H9 (cell line): ENCODE data around the gene WRAP73. TPM values are rescaled to one million over a fixed set of nuclear protein-coding genes. Genes with fewer than 3 reads are reported as not detected.

Experiments used
- DNase-seq: peaks from one replicate; pipeline ENCODE4 v3.0.0-alpha.2; 2017
- H2AFZ ChIP-seq: one replicate; pipeline ENCODE4 v1.6.1; 2013; ENCODE audit warnings: mild to moderate bottlenecking, low read length, control low read depth, moderate library complexity
- H2AK5ac ChIP-seq: 2 replicates; pipeline ENCODE4 v1.6.1; 2013; ENCODE audit warnings: low read length, control low read depth, mixed read lengths; ENCODE audit not compliant: insufficient read length
- H2BK120ac ChIP-seq: one replicate; pipeline ENCODE4 v1.6.1; 2013; ENCODE audit warnings: low read depth, mild to moderate bottlenecking, low read length, control low read depth, inconsistent platforms; ENCODE audit not compliant: poor library complexity, severe bottlenecking
- H2BK12ac ChIP-seq: 2 replicates; pipeline ENCODE4 v1.6.1; 2013; ENCODE audit warnings: low read length, control low read depth, mixed read lengths, low read depth; ENCODE audit not compliant: insufficient read length
- H2BK15ac ChIP-seq: 2 replicates; pipeline ENCODE4 v1.6.1; 2013; ENCODE audit warnings: low read depth, low read length, control low read depth
- H2BK20ac ChIP-seq: one replicate; pipeline ENCODE4 v1.6.1; 2013; ENCODE audit warnings: low read depth, mild to moderate bottlenecking, low read length, control low read depth, inconsistent platforms; ENCODE audit not compliant: poor library complexity, severe bottlenecking
- H2BK5ac ChIP-seq: 2 replicates; pipeline ENCODE4 v1.6.1; 2013; ENCODE audit warnings: low read length, control low read depth, mixed read lengths; ENCODE audit not compliant: insufficient read length
- H3K14ac ChIP-seq: 2 replicates; pipeline ENCODE4 v1.6.1; 2013; ENCODE audit warnings: low read length, control low read depth; ENCODE audit not compliant: insufficient read depth
- H3K18ac ChIP-seq: 2 replicates; pipeline ENCODE4 v1.6.1; 2013; ENCODE audit warnings: low read depth, mild to moderate bottlenecking, mixed read lengths, low read length, control low read depth; ENCODE audit not compliant: insufficient read length
- H3K23ac ChIP-seq: 2 replicates; pipeline ENCODE4 v1.6.1; 2013; ENCODE audit warnings: low read length, control low read depth, mixed read lengths, low read depth; ENCODE audit not compliant: insufficient read length
- H3K23me2 ChIP-seq: 2 replicates; pipeline ENCODE4 v1.6.1; 2013; ENCODE audit warnings: low read depth, mild to moderate bottlenecking, mixed read lengths, low read length, control low read depth; ENCODE audit not compliant: insufficient read length, poor library complexity, severe bottlenecking
- H3K27ac ChIP-seq: 2 replicates; pipeline ENCODE4 v1.5.1; 2013; ENCODE audit warnings: low read length, control low read depth, mixed read lengths, low read depth; ENCODE audit not compliant: insufficient read length
- H3K27me3 ChIP-seq: 2 replicates; pipeline ENCODE4 v1.6.1; 2013; ENCODE audit warnings: low read length, control low read depth, inconsistent platforms; ENCODE audit not compliant: insufficient read depth
- H3K4ac ChIP-seq: 2 replicates; pipeline ENCODE4 v1.6.1; 2013; ENCODE audit warnings: low read depth, mild to moderate bottlenecking, control low read depth, inconsistent platforms, low read length, moderate library complexity
- H3K4me1 ChIP-seq: 2 replicates; pipeline ENCODE4 v1.6.1; 2013; ENCODE audit warnings: low read length, control low read depth, inconsistent platforms; ENCODE audit not compliant: insufficient read depth
- H3K4me2 ChIP-seq: 2 replicates; pipeline ENCODE4 v1.6.1; 2013; ENCODE audit warnings: low read length, control low read depth, mixed read lengths; ENCODE audit not compliant: insufficient read length, insufficient read depth
- H3K56ac ChIP-seq: 2 replicates; pipeline ENCODE4 v1.6.1; 2013; ENCODE audit warnings: low read depth, mild to moderate bottlenecking, mixed read lengths, low read length, control low read depth; ENCODE audit not compliant: insufficient read length
- H3K79me1 ChIP-seq: 2 replicates; pipeline ENCODE4 v1.6.1; 2013; ENCODE audit warnings: low read depth, mild to moderate bottlenecking, moderate library complexity, low read length, control low read depth, inconsistent platforms; ENCODE audit not compliant: insufficient read depth, poor library complexity, severe bottlenecking
- H3K79me2 ChIP-seq: 2 replicates; pipeline ENCODE4 v1.6.1; 2013; ENCODE audit warnings: low read length, control low read depth, inconsistent platforms; ENCODE audit not compliant: insufficient read depth
- H3K9ac ChIP-seq: 2 replicates; pipeline ENCODE4 v1.6.1; 2013; ENCODE audit warnings: low read length, control low read depth, mixed read lengths; ENCODE audit not compliant: insufficient read length; ENCODE audit errors: extremely low read depth
- H3K9me3 ChIP-seq: one replicate; pipeline ENCODE4 v1.6.1; 2013; ENCODE audit warnings: low read depth, low read length, inconsistent platforms; ENCODE audit not compliant: control insufficient read depth
- H3T11ph ChIP-seq: one replicate; pipeline ENCODE4 v1.6.1; 2013; ENCODE audit warnings: mild to moderate bottlenecking, low read length, control low read depth, inconsistent platforms
- H4K20me1 ChIP-seq: one replicate; pipeline ENCODE4 v1.6.1; 2013; ENCODE audit not compliant: control insufficient read depth, insufficient read length, insufficient read depth
- H4K5ac ChIP-seq: 2 replicates; pipeline ENCODE4 v1.6.1; 2013; ENCODE audit warnings: low read depth, mild to moderate bottlenecking, mixed read lengths, low read length, control low read depth; ENCODE audit not compliant: insufficient read length
- H4K8ac ChIP-seq: replicated peaks from 2 replicates; pipeline ENCODE4 v1.6.1; 2013; ENCODE audit warnings: low read length, control low read depth, mixed read lengths, low read depth; ENCODE audit not compliant: insufficient read length
- H4K91ac ChIP-seq: 2 replicates; pipeline ENCODE4 v1.6.1; 2013; ENCODE audit warnings: low read depth, mild to moderate bottlenecking, moderate library complexity, mixed read lengths, low read length, control low read depth; ENCODE audit not compliant: insufficient read length
- H3K27ac Mint-ChIP-seq, 3 experiments: 2 replicates in 2 of 3; 3 replicates in 1 of 3; pipeline ENCODE4 v1.8.0; 2020 to 2021; ENCODE audit warnings: mixed read lengths in 3 of 3, mild to moderate bottlenecking in 1 of 3, moderate library complexity in 1 of 3
- H3K27me3 Mint-ChIP-seq: 2 replicates; pipeline ENCODE4 v1.8.0; 2021; ENCODE audit warnings: low read depth, mild to moderate bottlenecking, moderate library complexity, mixed read lengths
- H3K36me3 Mint-ChIP-seq, 3 experiments: 2 replicates in 2 of 3; 3 replicates in 1 of 3; pipeline ENCODE4 v1.8.0; 2020 to 2021; ENCODE audit warnings: low read depth in 3 of 3, mixed read lengths in 3 of 3; ENCODE audit not compliant: insufficient read depth in 1 of 3
- H3K4me1 Mint-ChIP-seq, 2 experiments: 2 replicates each; pipeline ENCODE4 v1.8.0; 2020; ENCODE audit warnings: mixed read lengths in 2 of 2
- H3K4me3 Mint-ChIP-seq, 2 experiments: 2 replicates in 1 of 2; 3 replicates in 1 of 2; pipeline ENCODE4 v1.8.0; 2020 to 2021; ENCODE audit warnings: mild to moderate bottlenecking in 2 of 2, mixed read lengths in 2 of 2, moderate library complexity in 1 of 2
- H3K9me3 Mint-ChIP-seq, 2 experiments: 2 replicates in 1 of 2; 3 replicates in 1 of 2; pipeline ENCODE4 v1.8.0; 2020; ENCODE audit warnings: mild to moderate bottlenecking in 2 of 2, mixed read lengths in 2 of 2, moderate library complexity in 1 of 2
- CTCF ChIP-seq: fragments of 200-600 bp; sonication (generic); conservative IDR thresholded peaks from 3 replicates; pipeline ENCODE4 v1.8.0; 2021; ENCODE audit warnings: antibody characterized with exemption, mild to moderate bottlenecking
- WGBS: extraction: QIAGEN DNeasy Blood & Tissue Kit; methylation state at CpG from one replicate; pipeline ENCODE4 v1.1.7; 2013; ENCODE audit warnings: missing lambda C conversion rate, low lambda C conversion rate, mixed read lengths; ENCODE audit not compliant: insufficient read length; ENCODE audit errors: extremely low coverage; 5-methylcytosine and 5-hydroxymethylcytosine counted together
- total RNA-seq: library from RNA; stranded (reverse); gene quantifications from 2 replicates; pipeline ENCODE4 v1.2.1, GENCODE V29; 2021

The WRAP73 gene
- total RNA-seq, 1 experiment from 2014 or later: 28.4 TPM

GRCh38 chr1:3683197-3683596 lies 33.3 kb upstream of the WRAP73 start:
- Histone ChIP-seq H4K5ac (no peak overlapping the region), H3K79me1 (no peaks in the 10 kb centered on the region), H3K9me3 (no peaks in the 10 kb centered on the region), H3K56ac (no peak overlapping the region), H3K27ac (no peak overlapping the region), H3K4me2 (no peak overlapping the region), H2BK20ac (no peak overlapping the region), H3K18ac (no peak overlapping the region), H4K91ac (no peak overlapping the region), H3K14ac (no peak overlapping the region), H2BK5ac (no peak overlapping the region), H3K4me1 (peaks cover 3% of the 10 kb centered on the region; the same call in 1 of the 2 replicates), H4K8ac (no peak overlapping the region), H2BK120ac (no peak overlapping the region), H3K23me2 (no peaks in the 10 kb centered on the region), H2BK12ac (no peak overlapping the region), H3K23ac (no peak overlapping the region), H3K9ac (no peak overlapping the region), H3K79me2 (no peaks in the 10 kb centered on the region), H3T11ph (no peak overlapping the region), H2AK5ac (no peak overlapping the region), H2BK15ac (no peak overlapping the region), H3K4ac (no peak overlapping the region), H4K20me1 (no peaks in the 10 kb centered on the region), H2AFZ (no peak overlapping the region), H3K27me3 (peaks cover 4% of the 10 kb centered on the region; the same call in 1 of the 2 replicates)
- Mint-ChIP-seq H3K4me3 (peak overlapping the region in 1 of 2 experiments; percentile 38; a peak in 1 of 5 replicates), H3K36me3 (peaks cover 0 to 17% (median 6%) of the 10 kb centered on the region in 3 experiments; a peak in 4 of 7 replicates), H3K9me3 (peaks cover 0 to 4% of the 10 kb centered on the region in 2 experiments; a peak in 2 of 5 replicates), H3K4me1 (peaks cover 10 to 26% of the 10 kb centered on the region in 2 experiments), H3K27ac (no peak overlapping the region), H3K27me3 (peaks cover 28% of the 10 kb centered on the region)
- DNase-seq: no peak
- WGBS: no CpG with 5 or more reads among the region's 1 CpG
- no peak for TF ChIP-seq CTCF
